Neutrophil (primary cell): Measurements from ENCODE around the gene ARID4B.

ENCODE experiments used
- H3K27ac ChIP-seq: fragments of 200-600 bp; sonication (generic); 2 replicates; pipeline ENCODE4 v1.5.1; 2016; ENCODE audit warnings: mild to moderate bottlenecking, moderate library complexity
- H3K27me3 ChIP-seq: fragments of 200-600 bp; sonication (generic); 2 replicates; pipeline ENCODE4 v1.6.0; 2016; ENCODE audit warnings: mild to moderate bottlenecking
- H3K36me3 ChIP-seq: fragments of 200-600 bp; sonication (generic); 2 replicates; pipeline ENCODE4 v1.5.1; 2017
- H3K4me1 ChIP-seq, 2 experiments: fragments of 200-600 bp in 1 of 2; sonication (generic) in 1 of 2; 1 replicate in 1 of 2; 2 replicates in 1 of 2; pipeline versions ENCODE4 v1.5.1 to v1.6.1; 2013 to 2016; ENCODE audit warnings: low read depth in 1 of 2, low read length in 1 of 2, mild to moderate bottlenecking in 1 of 2, moderate library complexity in 1 of 2; ENCODE audit not compliant: control insufficient read depth in 1 of 2, insufficient read depth in 1 of 2
- H3K4me3 ChIP-seq, 2 experiments: fragments of 200-600 bp in 1 of 2; sonication (generic) in 1 of 2; 1 replicate in 1 of 2; 2 replicates in 1 of 2; pipeline ENCODE4 v1.5.1; 2013 to 2016; ENCODE audit warnings: low read depth in 1 of 2, low read length in 1 of 2, mild to moderate bottlenecking in 1 of 2, moderate library complexity in 1 of 2
- H3K9me3 ChIP-seq: fragments of 200-600 bp; sonication (generic); 2 replicates; pipeline ENCODE4 v1.5.1; 2016
- TF ChIP-seq, protein P1 (sequence below): fragments of 200-600 bp; sonication (generic); IDR thresholded peaks from 2 replicates; pipeline ENCODE4 v1.5.1; 2016; ENCODE audit warnings: antibody characterized with exemption

ARID4B gene

DNA sequence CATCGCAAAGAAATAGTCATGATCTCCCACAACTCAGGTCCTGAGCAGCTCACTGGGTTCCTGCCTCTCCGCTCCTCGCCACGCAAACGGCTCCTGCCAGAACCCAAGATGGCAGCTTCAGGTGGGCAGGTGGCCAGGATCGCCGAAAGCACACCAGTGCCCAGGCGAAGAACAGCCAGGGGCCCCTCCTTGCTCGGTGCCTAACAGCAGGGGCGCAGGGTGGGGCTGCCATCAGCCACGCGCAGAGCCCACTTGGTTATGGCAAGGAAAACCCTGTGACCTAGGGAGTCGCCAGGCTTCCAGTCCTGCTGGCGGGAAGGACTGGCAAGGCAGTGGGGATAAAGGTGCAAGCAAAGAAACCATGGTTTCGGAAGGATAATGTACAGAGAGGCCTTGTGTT lies 47.5 kb downstream of the ARID4B start:
- H3K4me3 ChIP-seq, result no peak overlapping the region
- TF ChIP-seq, protein P1, sequence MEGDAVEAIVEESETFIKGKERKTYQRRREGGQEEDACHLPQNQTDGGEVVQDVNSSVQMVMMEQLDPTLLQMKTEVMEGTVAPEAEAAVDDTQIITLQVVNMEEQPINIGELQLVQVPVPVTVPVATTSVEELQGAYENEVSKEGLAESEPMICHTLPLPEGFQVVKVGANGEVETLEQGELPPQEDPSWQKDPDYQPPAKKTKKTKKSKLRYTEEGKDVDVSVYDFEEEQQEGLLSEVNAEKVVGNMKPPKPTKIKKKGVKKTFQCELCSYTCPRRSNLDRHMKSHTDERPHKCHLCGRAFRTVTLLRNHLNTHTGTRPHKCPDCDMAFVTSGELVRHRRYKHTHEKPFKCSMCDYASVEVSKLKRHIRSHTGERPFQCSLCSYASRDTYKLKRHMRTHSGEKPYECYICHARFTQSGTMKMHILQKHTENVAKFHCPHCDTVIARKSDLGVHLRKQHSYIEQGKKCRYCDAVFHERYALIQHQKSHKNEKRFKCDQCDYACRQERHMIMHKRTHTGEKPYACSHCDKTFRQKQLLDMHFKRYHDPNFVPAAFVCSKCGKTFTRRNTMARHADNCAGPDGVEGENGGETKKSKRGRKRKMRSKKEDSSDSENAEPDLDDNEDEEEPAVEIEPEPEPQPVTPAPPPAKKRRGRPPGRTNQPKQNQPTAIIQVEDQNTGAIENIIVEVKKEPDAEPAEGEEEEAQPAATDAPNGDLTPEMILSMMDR, result no peak
- H3K27me3 ChIP-seq, result no peaks in the 10 kb centered on the region
- H3K27ac ChIP-seq, result no peak overlapping the region
- peaks cover 13 to 16% of the 10 kb centered on the region in 2 experiments for H3K4me1 ChIP-seq
- H3K9me3 ChIP-seq, result no peaks in the 10 kb centered on the region
- H3K36me3 ChIP-seq, result no peaks in the 10 kb centered on the region

DNA sequence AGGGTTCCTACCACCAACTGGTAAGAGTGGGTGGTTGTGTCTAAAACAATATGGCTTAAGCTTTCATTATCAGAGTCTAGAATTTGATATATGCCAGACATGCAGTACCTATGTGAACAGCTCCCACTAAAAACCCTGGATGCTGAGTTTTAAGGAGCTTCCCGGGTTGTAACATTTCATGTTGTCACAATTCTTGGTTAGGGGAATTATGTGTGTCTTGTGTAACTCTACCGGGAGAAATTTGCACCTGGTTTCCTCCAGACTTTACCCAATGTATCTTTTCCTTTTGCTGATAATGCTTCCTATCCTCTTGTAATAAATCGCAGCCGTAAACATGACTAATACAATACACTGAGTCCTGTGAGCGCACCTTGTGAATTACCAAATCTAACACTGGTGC lies 48.3 kb downstream of the ARID4B start:
- H3K4me3 ChIP-seq, result no peak overlapping the region
- TF ChIP-seq, protein P1, result no peak
- no peak overlapping the region for H3K27ac ChIP-seq
- H3K4me1 ChIP-seq, result peaks cover 18 to 24% of the 10 kb centered on the region in 2 experiments
- H3K9me3 ChIP-seq, result no peaks in the 10 kb centered on the region
- no peaks in the 10 kb centered on the region for H3K27me3 ChIP-seq
- no peaks in the 10 kb centered on the region for H3K36me3 ChIP-seq

GRCh38 chr1:235278915-235279292 lies 49.1 kb downstream of the ARID4B start:
- H3K36me3 ChIP-seq, result no peaks in the 10 kb centered on the region
- H3K27me3 ChIP-seq, result no peaks in the 10 kb centered on the region
- no peak overlapping the region for H3K27ac ChIP-seq
- TF ChIP-seq, protein P1, result no peak
- H3K9me3 ChIP-seq, result no peaks in the 10 kb centered on the region
- H3K4me3 ChIP-seq, result no peak overlapping the region
- peaks cover 18 to 28% of the 10 kb centered on the region in 2 experiments for H3K4me1 ChIP-seq

DNA sequence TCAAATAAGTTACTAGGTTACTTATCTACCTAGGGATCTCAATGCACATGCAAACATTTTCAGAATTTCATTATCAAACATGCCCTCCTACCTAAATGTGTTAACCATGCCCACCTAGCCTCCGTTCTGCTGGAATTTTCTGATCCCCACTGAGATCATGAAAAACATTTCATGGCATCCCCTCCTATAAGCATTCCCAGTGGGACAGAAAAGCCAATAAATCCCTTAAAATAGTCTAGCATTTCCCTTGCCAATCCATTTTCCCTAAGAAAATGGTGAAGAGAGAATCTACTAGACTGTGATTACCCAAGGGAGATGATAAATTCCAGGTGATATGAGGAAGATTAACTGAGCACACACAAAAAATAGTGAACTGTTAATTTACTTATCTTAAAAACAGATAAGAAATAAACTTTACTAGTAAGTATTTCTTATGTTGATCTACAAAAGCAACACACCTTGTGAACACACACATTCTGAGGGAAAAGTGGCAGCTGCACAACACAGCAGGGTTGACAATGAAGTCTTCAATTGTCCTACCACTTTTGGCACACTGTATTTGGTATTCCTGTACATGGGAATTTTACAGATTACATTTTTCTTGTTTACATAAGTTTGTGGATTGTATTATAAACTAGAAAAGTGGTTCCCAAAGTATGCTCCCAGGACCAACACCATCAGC lies 49.6 kb downstream of the ARID4B start:
- H3K36me3 ChIP-seq, result no peaks in the 10 kb centered on the region
- peak overlapping the region; percentile 16 for H3K27ac ChIP-seq
- TF ChIP-seq, protein P1, result no peak
- no peaks in the 10 kb centered on the region for H3K9me3 ChIP-seq
- H3K4me1 ChIP-seq, result peaks cover 18 to 28% of the 10 kb centered on the region in 2 experiments
- H3K4me3 ChIP-seq, result no peak overlapping the region
- no peaks in the 10 kb centered on the region for H3K27me3 ChIP-seq

GRCh38 chr1:235277709-235278108 lies 50.3 kb downstream of the ARID4B start:
- H3K27me3 ChIP-seq, result no peaks in the 10 kb centered on the region
- H3K4me1 ChIP-seq, result peaks cover 23 to 33% of the 10 kb centered on the region in 2 experiments
- no peaks in the 10 kb centered on the region for H3K36me3 ChIP-seq
- TF ChIP-seq, protein P1, result no peak
- no peaks in the 10 kb centered on the region for H3K9me3 ChIP-seq
- H3K4me3 ChIP-seq, result no peak overlapping the region
- H3K27ac ChIP-seq, result no peak overlapping the region
